ENCODE data around the gene ARL2. TPM values are rescaled to one million over a fixed set of nuclear protein-coding genes. Genes with fewer than 3 reads are reported as not detected.

Gene ARL2
- total and polyA plus RNA-seq, 11 donors = 90.3 to 241 (median 117) TPM

DNA sequence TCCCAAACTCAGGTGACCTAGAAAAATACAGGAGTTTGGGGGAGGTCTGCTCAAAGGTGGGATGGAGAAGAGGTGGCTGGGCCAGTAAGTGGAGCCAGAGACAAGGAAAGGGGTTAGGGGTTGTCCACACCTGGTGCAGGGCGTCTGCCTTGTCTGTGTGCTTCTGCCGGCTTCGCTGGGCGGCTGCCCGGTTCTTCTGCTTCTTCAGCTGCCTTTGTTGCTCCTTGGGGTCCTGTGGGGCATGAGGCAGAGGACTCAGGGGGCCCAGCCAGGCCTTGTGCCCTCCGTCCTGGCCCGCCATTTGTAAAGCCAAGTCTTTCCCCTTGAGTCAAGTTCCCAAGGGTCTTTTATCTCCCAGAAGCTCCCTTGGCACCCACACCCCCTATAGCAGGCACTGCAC is 19.6 kb upstream of the ARL2 start:
- DNase-seq (no peak), ATAC-seq (no peak)
- H3K27me3 ChIP-seq = no peaks in the 10 kb centered on the region
- TF ChIP-seq, protein P1, sequence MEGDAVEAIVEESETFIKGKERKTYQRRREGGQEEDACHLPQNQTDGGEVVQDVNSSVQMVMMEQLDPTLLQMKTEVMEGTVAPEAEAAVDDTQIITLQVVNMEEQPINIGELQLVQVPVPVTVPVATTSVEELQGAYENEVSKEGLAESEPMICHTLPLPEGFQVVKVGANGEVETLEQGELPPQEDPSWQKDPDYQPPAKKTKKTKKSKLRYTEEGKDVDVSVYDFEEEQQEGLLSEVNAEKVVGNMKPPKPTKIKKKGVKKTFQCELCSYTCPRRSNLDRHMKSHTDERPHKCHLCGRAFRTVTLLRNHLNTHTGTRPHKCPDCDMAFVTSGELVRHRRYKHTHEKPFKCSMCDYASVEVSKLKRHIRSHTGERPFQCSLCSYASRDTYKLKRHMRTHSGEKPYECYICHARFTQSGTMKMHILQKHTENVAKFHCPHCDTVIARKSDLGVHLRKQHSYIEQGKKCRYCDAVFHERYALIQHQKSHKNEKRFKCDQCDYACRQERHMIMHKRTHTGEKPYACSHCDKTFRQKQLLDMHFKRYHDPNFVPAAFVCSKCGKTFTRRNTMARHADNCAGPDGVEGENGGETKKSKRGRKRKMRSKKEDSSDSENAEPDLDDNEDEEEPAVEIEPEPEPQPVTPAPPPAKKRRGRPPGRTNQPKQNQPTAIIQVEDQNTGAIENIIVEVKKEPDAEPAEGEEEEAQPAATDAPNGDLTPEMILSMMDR (IDR thresholded peaks at IDR 0.05) = no peak
- TF ChIP-seq POLR2A (IDR thresholded peaks at IDR 0.05) = no peak
- H3K9me3 ChIP-seq = no peaks in the 10 kb centered on the region
- peaks cover 0 to 94% (median 29%) of the 10 kb centered on the region in 12 donors for H3K4me1 ChIP-seq
- intact Hi-C loops (cut with DNase I) = loop anchor here in 2 of 10 donors (10.0 kb wide), 2 partner anchors 70 to 150 kb away; partner anchors contain the start of genes CDC42BPG (in 1 of the 2) and PPP2R5B (in 1 of the 2)
- peaks cover 0 to 32% (median 0%) of the 10 kb centered on the region in 9 donors for H3K36me3 ChIP-seq
- H3K27ac ChIP-seq = no peak overlapping the region
- 88 to 93% (median 92%) methylated on average over 7 of the region's 7 CpGs for WGBS, 4 donors
- peak overlapping the region in 1 of 12 donors; percentile 68 for H3K4me3 ChIP-seq

DNA sequence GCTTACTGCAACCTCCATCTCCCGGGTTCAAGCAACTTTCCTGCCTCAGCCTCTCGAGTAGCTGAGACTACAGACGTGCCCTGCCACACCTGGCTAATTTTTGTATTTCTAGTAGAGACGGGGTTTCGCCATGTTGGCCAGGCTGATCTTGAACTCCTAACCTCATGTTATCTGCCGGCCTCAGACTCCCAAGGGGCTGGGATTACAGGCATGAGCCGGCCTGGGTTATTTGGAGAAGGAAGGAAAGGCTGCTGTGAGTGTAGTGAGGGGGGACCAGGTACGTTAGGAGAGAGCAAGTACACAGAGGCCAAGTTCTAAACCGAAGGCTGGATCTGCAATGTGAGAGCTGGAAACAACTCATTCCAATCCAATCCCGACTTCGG is 17.6 kb upstream of the ARL2 start:
- no peaks in the 10 kb centered on the region for H3K27me3 ChIP-seq
- intact Hi-C loops (cut with DNase I) = loop anchor here in 8 of 10 donors (2.0 to 10.0 kb wide), 7 partner anchors 39 to 152 kb away; partner anchors contain the start of genes PPP2R5B (in 2 of the 8), ATG2A (in 1 of the 8) and CDC42BPG (in 1 of the 8)
- DNase-seq (no peak), ATAC-seq (peak in 2 of 4 donors; percentile 29 to 30)
- peak overlapping the region in 11 of 12 donors; percentile 61 to 83 (median 73) for H3K27ac ChIP-seq
- peak overlapping the region in 11 of 12 donors; percentile 15 to 68 (median 51) for H3K4me3 ChIP-seq
- WGBS, 4 donors = 38 to 49% (median 41%) methylated on average over 11 of the region's 11 CpGs
- peaks cover 0 to 74% (median 13%) of the 10 kb centered on the region in 12 donors for H3K4me1 ChIP-seq
- no peak for TF ChIP-seq POLR2A (IDR thresholded peaks at IDR 0.05)
- TF ChIP-seq, protein P1 (IDR thresholded peaks at IDR 0.05) = no peak
- H3K36me3 ChIP-seq = peaks cover 0 to 30% (median 0%) of the 10 kb centered on the region in 9 donors
- no peaks in the 10 kb centered on the region for H3K9me3 ChIP-seq

DNA sequence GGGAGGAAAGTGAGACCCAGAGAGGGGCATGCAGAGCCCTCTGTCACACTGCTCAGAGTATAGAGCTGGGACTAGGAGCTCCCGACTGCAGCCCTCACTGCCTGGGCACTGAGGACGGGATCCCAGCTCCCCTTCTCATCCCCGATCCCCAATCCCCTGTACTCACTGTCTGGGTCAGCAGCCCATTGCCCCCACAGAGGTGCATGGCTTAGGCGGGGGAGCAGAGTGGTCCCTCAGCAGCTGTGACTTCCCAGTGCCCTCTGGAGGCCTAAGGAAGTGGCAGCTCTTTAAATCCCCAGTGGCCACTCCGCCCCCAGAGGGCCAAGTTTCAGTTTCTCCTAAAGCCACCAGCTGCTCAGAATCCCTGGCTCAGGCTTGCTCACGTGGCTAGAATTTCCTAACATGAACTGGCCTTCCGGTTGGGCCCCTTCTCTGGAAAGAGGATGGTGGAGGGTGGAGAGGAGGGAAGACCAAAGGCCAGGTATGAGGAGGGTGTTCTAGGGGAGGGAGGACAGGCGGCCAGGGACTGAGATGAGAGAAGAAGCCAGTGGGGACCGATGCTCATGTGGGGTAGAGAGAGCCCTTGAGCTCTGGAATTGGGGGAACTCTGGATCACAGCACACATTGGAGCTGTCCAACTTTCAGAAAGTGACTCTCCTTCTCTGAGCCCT is 17.1 kb upstream of the ARL2 start, which contains the start of gene BATF2:
Gene BATF2 (minus strand): TSS at position 262 of the 671 bp plus-strand sequence. CDS start 57 bp downstream, at position 205.
- Histone ChIP-seq H3K27me3 (no peaks in the 10 kb centered on the region), H3K4me1 (peaks cover 0 to 68% (median 10%) of the 10 kb centered on the region in 12 donors), H3K4me3 (peak within 1 kb of the TSS in 11 of 12 donors; percentile 15 to 68 (median 51)), H3K36me3 (peaks cover 0 to 25% (median 0%) of the 10 kb centered on the region in 9 donors), H3K27ac (peak within 1 kb of the TSS; percentile 3 to 83 (median 72)), H3K9me3 (no peaks in the 10 kb centered on the region)
- ATAC-seq = peak; percentile 54 to 96 (median 92)
- intact Hi-C loops (cut with DNase I) = loop anchor here in 8 of 10 donors (2.0 to 10.0 kb wide), 7 partner anchors 40 to 152 kb away; partner anchors contain the start of genes PPP2R5B (in 2 of the 8), ATG2A (in 1 of the 8) and CDC42BPG (in 1 of the 8)
- peak; percentile 77 to 83 (median 80) for DNase-seq
- 19 to 23% (median 20%) methylated on average over 9 of the region's 9 CpGs for WGBS, 4 donors
- peak in 1 of 2 donors; percentile 43 for TF ChIP-seq POLR2A (IDR thresholded peaks at IDR 0.05)
- TF ChIP-seq, protein P1 (IDR thresholded peaks at IDR 0.05) = peak; percentile 16 to 61 (median 39)

DNA sequence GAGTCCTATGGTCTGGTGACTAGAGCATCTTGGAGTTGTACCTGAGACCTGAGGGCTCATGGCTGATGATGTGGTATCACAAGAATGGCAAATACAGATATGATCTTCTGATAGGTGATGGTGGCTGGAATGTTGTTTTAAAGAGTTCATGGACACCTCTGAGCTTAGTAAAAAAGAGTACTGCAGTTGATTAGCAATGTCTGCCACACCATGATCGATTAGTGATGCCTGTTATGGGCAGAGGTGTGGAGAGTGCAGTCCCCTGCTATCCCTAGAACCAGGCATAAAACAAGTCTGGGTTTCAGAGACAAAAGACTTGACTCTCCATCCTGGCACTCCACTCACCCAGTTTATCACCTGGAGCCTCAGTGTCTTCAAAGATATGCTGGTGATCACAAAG is 15.8 kb upstream of the ARL2 start:
- Histone ChIP-seq H3K27ac (no peak overlapping the region), H3K4me1 (peaks cover 0 to 57% (median 10%) of the 10 kb centered on the region in 12 donors), H3K4me3 (no peak overlapping the region), H3K36me3 (peaks cover 0 to 12% (median 0%) of the 10 kb centered on the region in 9 donors), H3K27me3 (no peaks in the 10 kb centered on the region), H3K9me3 (no peaks in the 10 kb centered on the region)
- ATAC-seq (no peak), DNase-seq (no peak)
- intact Hi-C loops (cut with DNase I) = loop anchor here in 7 of 10 donors (5.0 to 10.0 kb wide), 6 partner anchors 41 to 153 kb away; partner anchors contain the start of genes ATG2A (in 1 of the 7), CDC42BPG (in 1 of the 7) and PPP2R5B (in 1 of the 7)
- TF ChIP-seq, protein P1 (IDR thresholded peaks at IDR 0.05) = no peak
- TF ChIP-seq POLR2A (IDR thresholded peaks at IDR 0.05) = no peak
- WGBS, 4 donors = 88 to 100% (median 90%) methylated on average over 1 of the region's 1 CpG
